Measurements from ENCODE around the gene ZNF239. TPM values are rescaled to one million over a fixed set of nuclear protein-coding genes. Genes with fewer than 3 reads are reported as not detected.

Gene ZNF239
- total RNA-seq (2021): 7.7 to 10.8 TPM (median 9.8 TPM) in 3 replicates
- Bru-seq, nascent RNA: percentile 84 among the genes with signal in this experiment
- long read RNA-seq, experiment 1, transcript ZNF239-205 (2 exons, 1,904 nt): major isoform, 17 of 62 reads
- long read RNA-seq, experiment 1, transcript ZNF239-203 (3 exons, 2,027 nt): minor isoform, 7 of 62 reads
- long read RNA-seq, experiment 1, partial matches to known transcripts: 1 of 62 reads
- long read RNA-seq, experiment 1, other reads (novel, unspliced or antisense): 31 of 62 reads
- long read RNA-seq, experiment 2, partial matches to known transcripts: 0 of 6 reads
- long read RNA-seq, experiment 2, other reads (novel, unspliced or antisense): 6 of 6 reads
- long read RNA-seq, experiment 3, transcript ZNF239-202 (4 exons, 2,037 nt): minor isoform, 6 of 63 reads
- long read RNA-seq, experiment 3, transcript ZNF239-203 (3 exons, 2,027 nt): minor isoform, 14 of 63 reads
- long read RNA-seq, experiment 3, transcript ZNF239-205 (2 exons, 1,904 nt): major isoform, 21 of 63 reads
- long read RNA-seq, experiment 3, partial matches to known transcripts: 0 of 63 reads
- long read RNA-seq, experiment 3, other reads (novel, unspliced or antisense): 21 of 63 reads

DNA sequence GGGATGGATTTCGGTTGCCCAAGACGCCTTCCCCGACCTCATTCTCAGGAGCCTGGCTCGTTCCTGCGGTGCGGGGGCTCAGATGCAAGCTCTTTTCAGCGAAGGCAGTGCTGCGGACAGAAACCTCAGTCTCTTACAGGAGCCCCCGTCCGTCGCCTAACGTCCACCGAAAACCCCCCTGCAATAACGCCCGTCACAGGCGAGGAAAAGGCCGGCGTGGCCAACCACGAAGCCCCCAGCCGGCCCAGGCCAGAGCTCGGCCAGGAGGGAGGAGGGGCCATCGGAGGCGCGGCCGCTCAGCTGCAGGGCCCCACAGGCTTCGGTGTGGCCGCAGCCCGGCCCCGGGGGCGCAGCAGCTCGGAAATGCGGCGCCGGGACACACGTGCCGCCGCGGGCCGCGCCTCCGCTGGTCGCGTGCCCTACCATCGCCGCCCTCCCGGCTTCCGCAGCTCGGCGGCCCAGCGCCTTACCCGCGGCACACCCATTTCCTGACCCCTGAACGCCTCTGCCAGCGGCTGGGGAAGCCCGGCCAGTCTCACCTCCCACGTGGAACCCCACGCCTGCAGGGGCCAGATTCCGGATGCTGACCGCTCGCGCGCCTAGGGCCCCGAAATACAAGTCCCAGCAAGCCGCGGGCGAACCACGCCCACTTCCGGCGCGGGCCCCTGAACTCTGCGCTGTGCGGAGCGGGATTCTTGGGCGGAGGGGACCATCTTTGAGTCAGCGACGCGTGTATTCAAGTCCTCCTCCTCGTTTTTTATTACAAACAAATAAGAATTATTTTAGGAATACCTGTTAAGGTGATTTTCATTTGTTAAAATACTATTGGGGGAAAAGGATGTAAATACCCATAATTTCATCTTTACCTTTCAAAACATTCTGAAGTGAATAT, at the start of gene ZNF239:
Gene ZNF239, minus strand, starts transcription at position 616 of the 892 bp plus-strand sequence. CDS start 16,537 bp downstream, outside the sequence.
- Mint-ChIP-seq H3K27me3 (ENCODE audit: low read depth) (peaks cover 55% of the 10 kb centered on the region), H3K36me3 (peaks cover 28% of the 10 kb centered on the region), H3K9me3 (peaks cover 25% of the 10 kb centered on the region), H3K4me3 (peak within 1 kb of the TSS; percentile 86), H3K4me1 (peaks cover 26% of the 10 kb centered on the region), H3K27ac (peak within 1 kb of the TSS; percentile 89; the same call in 1 of the 2 replicates)
- ATAC-seq: peak; percentile 95
- DNase-seq (ENCODE audit: low spot score): peak; percentile 85
- CTCF ChIA-PET: interaction anchor here (2.0 kb wide), 1 partner anchor 74 kb away, joined by 6 read pairs; the partner anchor contains the start of gene ZNF32
- POLR2A ChIA-PET: interaction anchor here (1.0 kb wide), 1 partner anchor 20 kb away, joined by 4 read pairs; no protein-coding TSS in a partner anchor
- TF ChIP-seq MXD4 (CRISPR knock-in tag; IDR thresholded peaks at IDR 0.05; ENCODE audit: borderline replicate concordance) (no peak), ETV6 (CRISPR knock-in tag; IDR thresholded peaks at IDR 0.05) (peak; percentile 98), SP1 (CRISPR knock-in tag; conservative IDR thresholded peaks at IDR 0.05) (peak; percentile 99), FOXJ3 (CRISPR knock-in tag; IDR thresholded peaks at IDR 0.05; ENCODE audit: borderline replicate concordance) (no peak), KAT7 (CRISPR knock-in tag; IDR thresholded peaks at IDR 0.05; ENCODE audit: borderline replicate concordance) (peak; percentile 95; the same call in 1 of the 2 replicates), EMX1 (CRISPR knock-in tag; IDR thresholded peaks at IDR 0.05) (no peak), FOXP4 (CRISPR knock-in tag; IDR thresholded peaks at IDR 0.05) (peak; percentile 99), MAX (CRISPR knock-in tag; IDR thresholded peaks at IDR 0.05) (peak; percentile 97), ZNF396 (CRISPR knock-in tag; IDR thresholded peaks at IDR 0.05; ENCODE audit: borderline replicate concordance) (no peak), ZNF219 (CRISPR knock-in tag; IDR thresholded peaks at IDR 0.05; ENCODE audit: borderline replicate concordance) (peak; percentile 98), FOXP1 (CRISPR knock-in tag; IDR thresholded peaks at IDR 0.05; ENCODE audit: borderline replicate concordance) (peak; percentile 99), CREM (CRISPR knock-in tag; IDR thresholded peaks at IDR 0.05) (peak; percentile 91), ZNF317 (CRISPR knock-in tag; IDR thresholded peaks at IDR 0.05; ENCODE audit: borderline replicate concordance, low read depth) (peak; percentile 76; the same call in 1 of the 2 replicates), AFF4 (CRISPR knock-in tag; IDR thresholded peaks at IDR 0.05; ENCODE audit: borderline replicate concordance) (no peak), RORB (CRISPR knock-in tag; IDR thresholded peaks at IDR 0.05) (no peak), ELF4 (CRISPR knock-in tag; IDR thresholded peaks at IDR 0.05; ENCODE audit: low read depth) (peak; percentile 97), ZNF671 (CRISPR knock-in tag; IDR thresholded peaks at IDR 0.05) (no peak), E2F4 (CRISPR knock-in tag; IDR thresholded peaks at IDR 0.05; ENCODE audit: borderline replicate concordance, low read depth) (peak; percentile 94)
- TF ChIP-seq, protein P1, sequence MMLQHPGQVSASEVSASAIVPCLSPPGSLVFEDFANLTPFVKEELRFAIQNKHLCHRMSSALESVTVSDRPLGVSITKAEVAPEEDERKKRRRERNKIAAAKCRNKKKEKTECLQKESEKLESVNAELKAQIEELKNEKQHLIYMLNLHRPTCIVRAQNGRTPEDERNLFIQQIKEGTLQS (CRISPR knock-in tag; conservative IDR thresholded peaks at IDR 0.05): no peak
- TF ChIP-seq, protein P2, sequence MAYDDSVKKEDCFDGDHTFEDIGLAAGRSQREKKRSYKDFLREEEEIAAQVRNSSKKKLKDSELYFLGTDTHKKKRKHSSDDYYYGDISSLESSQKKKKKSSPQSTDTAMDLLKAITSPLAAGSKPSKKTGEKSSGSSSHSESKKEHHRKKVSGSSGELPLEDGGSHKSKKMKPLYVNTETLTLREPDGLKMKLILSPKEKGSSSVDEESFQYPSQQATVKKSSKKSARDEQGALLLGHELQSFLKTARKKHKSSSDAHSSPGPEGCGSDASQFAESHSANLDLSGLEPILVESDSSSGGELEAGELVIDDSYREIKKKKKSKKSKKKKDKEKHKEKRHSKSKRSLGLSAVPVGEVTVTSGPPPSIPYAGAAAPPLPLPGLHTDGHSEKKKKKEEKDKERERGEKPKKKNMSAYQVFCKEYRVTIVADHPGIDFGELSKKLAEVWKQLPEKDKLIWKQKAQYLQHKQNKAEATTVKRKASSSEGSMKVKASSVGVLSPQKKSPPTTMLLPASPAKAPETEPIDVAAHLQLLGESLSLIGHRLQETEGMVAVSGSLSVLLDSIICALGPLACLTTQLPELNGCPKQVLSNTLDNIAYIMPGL (CRISPR knock-in tag; IDR thresholded peaks at IDR 0.05): peak; percentile 94
- TF ChIP-seq, protein P3, sequence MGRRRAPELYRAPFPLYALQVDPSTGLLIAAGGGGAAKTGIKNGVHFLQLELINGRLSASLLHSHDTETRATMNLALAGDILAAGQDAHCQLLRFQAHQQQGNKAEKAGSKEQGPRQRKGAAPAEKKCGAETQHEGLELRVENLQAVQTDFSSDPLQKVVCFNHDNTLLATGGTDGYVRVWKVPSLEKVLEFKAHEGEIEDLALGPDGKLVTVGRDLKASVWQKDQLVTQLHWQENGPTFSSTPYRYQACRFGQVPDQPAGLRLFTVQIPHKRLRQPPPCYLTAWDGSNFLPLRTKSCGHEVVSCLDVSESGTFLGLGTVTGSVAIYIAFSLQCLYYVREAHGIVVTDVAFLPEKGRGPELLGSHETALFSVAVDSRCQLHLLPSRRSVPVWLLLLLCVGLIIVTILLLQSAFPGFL (CRISPR knock-in tag; IDR thresholded peaks at IDR 0.05; ENCODE audit: borderline replicate concordance): no peak; the same call in 1 of the 2 replicates
- TF ChIP-seq, protein P4, sequence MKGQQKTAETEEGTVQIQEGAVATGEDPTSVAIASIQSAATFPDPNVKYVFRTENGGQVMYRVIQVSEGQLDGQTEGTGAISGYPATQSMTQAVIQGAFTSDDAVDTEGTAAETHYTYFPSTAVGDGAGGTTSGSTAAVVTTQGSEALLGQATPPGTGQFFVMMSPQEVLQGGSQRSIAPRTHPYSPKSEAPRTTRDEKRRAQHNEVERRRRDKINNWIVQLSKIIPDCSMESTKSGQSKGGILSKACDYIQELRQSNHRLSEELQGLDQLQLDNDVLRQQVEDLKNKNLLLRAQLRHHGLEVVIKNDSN (CRISPR knock-in tag; IDR thresholded peaks at IDR 0.05): peak; percentile 74

Measured in WTC11 (cell line).